GM12878 (cell line): ENCODE results near the gene PHYH.

ENCODE experiments used
- ATF3 ChIP-seq: IDR thresholded peaks from 2 replicates; pipeline ENCODE4 v1.6.1; 2011; ENCODE audit warnings: low read depth, mild to moderate bottlenecking, low read length, moderate library complexity, borderline replicate concordance; ENCODE audit errors: extremely low read depth
- CBX5 ChIP-seq: sonication (generic); IDR thresholded peaks from 2 replicates; pipeline ENCODE4 v1.6.1; 2016; ENCODE audit warnings: low read depth, moderate library complexity, mild to moderate bottlenecking, inconsistent platforms
- CREB1 ChIP-seq: IDR thresholded peaks from 2 replicates; pipeline ENCODE4 v1.6.1; 2012; ENCODE audit warnings: low read depth, mild to moderate bottlenecking, inconsistent platforms
- CTCF ChIP-seq, 3 experiments: IDR thresholded peaks in 2 of 3; conservative IDR thresholded peaks in 1 of 3; 2 replicates each; pipeline ENCODE4 v1.5.1; 2011; ENCODE audit warnings: low read depth in 3 of 3, low read length in 3 of 3, mild to moderate bottlenecking in 3 of 3, control low read depth in 2 of 3, moderate library complexity in 2 of 3, inconsistent platforms in 1 of 3, mixed read lengths in 1 of 3; ENCODE audit not compliant: control insufficient read depth in 2 of 3, insufficient read depth in 1 of 3; ENCODE audit errors: extremely low read depth in 1 of 3
- FOS ChIP-seq: IDR thresholded peaks from 3 replicates; pipeline ENCODE4 v1.6.1; 2011; ENCODE audit warnings: borderline replicate concordance; ENCODE audit not compliant: insufficient read length; ENCODE audit errors: extremely low read depth
- FOXM1 ChIP-seq: IDR thresholded peaks from 2 replicates; pipeline ENCODE4 v1.6.1; 2012; ENCODE audit warnings: low read depth, mild to moderate bottlenecking, inconsistent platforms, low read length, moderate library complexity
- HDAC6 ChIP-seq: fragments of 200-600 bp; sonication (generic); IDR thresholded peaks from one replicate; pipeline ENCODE4 v1.8.0; 2017; ENCODE audit warnings: antibody characterized with exemption; ENCODE audit not compliant: unreplicated experiment
- POLR2A ChIP-seq: IDR thresholded peaks from 2 replicates; pipeline ENCODE4 v1.6.1; 2011; ENCODE audit warnings: low read depth, mild to moderate bottlenecking, low read length
- RAD51 ChIP-seq: fragments of 450-650 bp; IDR thresholded peaks from 2 replicates; pipeline ENCODE4 v1.6.1; 2016; ENCODE audit warnings: moderate library complexity, mild to moderate bottlenecking, inconsistent platforms
- REST ChIP-seq: IDR thresholded peaks from 2 replicates; pipeline ENCODE4 v1.6.1; 2012; ENCODE audit warnings: mild to moderate bottlenecking, low read depth, low read length
- SMC3 ChIP-seq: IDR thresholded peaks from 2 replicates; pipeline ENCODE4 v1.6.1; 2011; ENCODE audit warnings: low read length, improper control_type of control experiment, borderline replicate concordance
- ZNF24 ChIP-seq: fragments of 450-650 bp; IDR thresholded peaks from 2 replicates; pipeline ENCODE4 v1.6.1; 2017; ENCODE audit warnings: antibody characterized with exemption, mild to moderate bottlenecking
- ZNF687 ChIP-seq: fragments of 450-650 bp; IDR thresholded peaks from 2 replicates; pipeline ENCODE4 v1.6.1; 2017; ENCODE audit warnings: mild to moderate bottlenecking, moderate library complexity

GRCh38 chr10:13256627-13257026 is 43.2 kb downstream of the PHYH start:
- no peak for TF ChIP-seq ZNF687
- TF ChIP-seq REST: no peak
- no peak for TF ChIP-seq FOS
- TF ChIP-seq CTCF (IDR thresholded peaks at IDR 0.05 in 2 of 3, conservative IDR thresholded peaks at IDR 0.05 in 1 of 3; ENCODE audit: control insufficient read depth in 2 of 3, extremely low read depth in 1 of 3, insufficient read depth in 1 of 3, low read depth in 3 of 3, low read length in 3 of 3): no peak
- no peak for TF ChIP-seq POLR2A
- TF ChIP-seq RAD51: no peak
- no peak for TF ChIP-seq ZNF24
- TF ChIP-seq ATF3: no peak
- TF ChIP-seq HDAC6: no peak
- no peak for TF ChIP-seq SMC3
- no peak for TF ChIP-seq CREB1
- no peak for TF ChIP-seq FOXM1
- no peak for TF ChIP-seq CBX5
